ENCODE results near the gene FAM20C. TPM values are rescaled to one million over a fixed set of nuclear protein-coding genes. Genes with fewer than 3 reads are reported as not detected.

Gene FAM20C
- total RNA-seq, 1 experiment from 2014 or later, result 87.9 TPM

DNA sequence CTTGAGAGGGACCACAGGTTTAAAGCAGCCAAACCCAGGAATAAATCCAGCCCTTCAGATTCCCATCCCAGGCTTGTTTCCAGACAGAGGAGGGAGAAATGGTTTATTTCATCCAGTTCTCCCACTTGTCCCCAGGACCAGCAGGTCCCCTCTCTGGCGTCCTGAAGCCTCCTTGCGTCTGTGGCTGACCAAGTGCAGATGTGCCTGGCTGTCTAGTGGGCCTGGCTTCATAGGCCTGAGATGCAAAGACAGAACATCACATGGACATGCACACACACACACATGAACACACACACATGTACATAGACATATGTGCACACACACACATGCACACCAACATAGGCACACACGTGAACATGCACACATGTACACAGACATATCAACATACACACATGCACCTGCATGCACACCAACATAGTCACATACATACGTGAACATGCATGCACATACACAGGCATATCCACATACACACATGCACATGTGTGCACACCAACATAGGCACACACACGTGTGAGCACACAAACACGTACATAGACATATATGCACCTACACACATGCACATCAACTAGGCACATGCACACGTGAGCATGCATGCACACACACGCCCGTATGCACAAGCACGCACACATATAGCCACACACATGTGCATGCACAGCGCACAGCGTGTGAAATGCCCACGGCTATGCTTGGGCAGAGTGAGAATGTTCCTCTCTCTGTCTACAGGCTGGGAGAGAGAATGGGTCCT, 108.3 kb downstream of the FAM20C start:
- CTCF ChIA-PET, result no interaction called here
- no peak overlapping the region for H3K4me2 ChIP-seq (ENCODE audit: low read length)
- TF ChIP-seq EZH2 (IDR thresholded peaks at IDR 0.05; ENCODE audit: low read length, unreplicated experiment), result no peak
- no peak for TF ChIP-seq EZH2phosphoT487 (IDR thresholded peaks at IDR 0.05; ENCODE audit: borderline replicate concordance, low read length)
- TF ChIP-seq, protein P1, sequence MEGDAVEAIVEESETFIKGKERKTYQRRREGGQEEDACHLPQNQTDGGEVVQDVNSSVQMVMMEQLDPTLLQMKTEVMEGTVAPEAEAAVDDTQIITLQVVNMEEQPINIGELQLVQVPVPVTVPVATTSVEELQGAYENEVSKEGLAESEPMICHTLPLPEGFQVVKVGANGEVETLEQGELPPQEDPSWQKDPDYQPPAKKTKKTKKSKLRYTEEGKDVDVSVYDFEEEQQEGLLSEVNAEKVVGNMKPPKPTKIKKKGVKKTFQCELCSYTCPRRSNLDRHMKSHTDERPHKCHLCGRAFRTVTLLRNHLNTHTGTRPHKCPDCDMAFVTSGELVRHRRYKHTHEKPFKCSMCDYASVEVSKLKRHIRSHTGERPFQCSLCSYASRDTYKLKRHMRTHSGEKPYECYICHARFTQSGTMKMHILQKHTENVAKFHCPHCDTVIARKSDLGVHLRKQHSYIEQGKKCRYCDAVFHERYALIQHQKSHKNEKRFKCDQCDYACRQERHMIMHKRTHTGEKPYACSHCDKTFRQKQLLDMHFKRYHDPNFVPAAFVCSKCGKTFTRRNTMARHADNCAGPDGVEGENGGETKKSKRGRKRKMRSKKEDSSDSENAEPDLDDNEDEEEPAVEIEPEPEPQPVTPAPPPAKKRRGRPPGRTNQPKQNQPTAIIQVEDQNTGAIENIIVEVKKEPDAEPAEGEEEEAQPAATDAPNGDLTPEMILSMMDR (conservative IDR thresholded peaks at IDR 0.05; ENCODE audit: low read depth, low read length), result no peak

DNA sequence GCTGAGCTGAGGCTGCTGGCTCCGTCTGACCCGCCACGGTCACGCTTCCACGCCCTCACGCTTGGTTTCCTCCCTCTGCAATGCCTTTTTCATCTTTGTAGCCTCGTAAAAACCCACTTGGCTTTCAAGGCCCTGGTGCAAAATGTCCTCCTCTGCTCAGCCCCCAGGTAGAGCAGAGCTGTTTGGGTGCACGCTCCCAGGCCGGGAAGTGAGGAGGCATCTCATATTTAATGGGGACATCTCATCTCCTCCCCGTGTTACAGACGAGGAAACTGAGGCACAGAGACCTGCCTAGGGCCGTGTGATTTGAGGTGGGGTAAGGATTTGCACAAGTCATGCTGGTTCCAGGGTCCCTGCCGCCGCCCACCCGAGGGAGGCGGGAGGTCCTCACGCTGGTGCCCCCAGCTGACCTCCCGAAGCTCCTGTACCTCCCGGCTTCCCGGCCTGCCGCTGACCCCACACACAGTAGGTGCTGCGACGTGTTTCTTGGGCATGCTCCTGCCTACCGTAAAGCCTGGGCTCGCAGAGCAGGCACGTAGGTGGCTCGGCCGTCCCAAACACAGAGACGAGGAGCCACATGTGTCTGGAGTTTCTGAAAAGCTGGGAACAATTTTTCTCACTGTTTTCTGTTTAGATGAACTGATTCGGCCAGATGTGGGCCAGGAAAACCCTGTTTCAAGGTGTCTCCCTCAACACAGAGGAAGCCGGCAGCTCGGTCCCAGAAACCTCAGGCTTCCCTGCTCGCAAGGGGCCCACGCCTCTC, 109.1 kb downstream of the FAM20C start:
- ATAC-seq, result no peak
- no peaks in the 10 kb centered on the region for H4K20me1 ChIP-seq (ENCODE audit: low read length)
- POLR2A ChIA-PET (ENCODE audit: unreplicated experiment), result no interaction called here
- intact Hi-C loops (cut with micrococcal nuclease), result no loop called here
- H2AFZ ChIP-seq (ENCODE audit: low read length), result no peak overlapping the region
- H3F3A ChIP-seq (ENCODE audit: low read length, unreplicated experiment), result no peaks in the 10 kb centered on the region
- H3K9me3 ChIP-seq (ENCODE audit: low read length), result no peaks in the 10 kb centered on the region
- H3K4me3 ChIP-seq (ENCODE audit: low read length), result no peak overlapping the region
- no peaks in the 10 kb centered on the region for H3K36me3 ChIP-seq (ENCODE audit: low read depth, low read length)
- BruUV-seq (replicated peaks), result no TSS peak
- H3K9ac ChIP-seq (ENCODE audit: low read length), result no peak overlapping the region
- no peak for DNase-seq
- CTCF ChIA-PET, result no interaction called here
- no peak overlapping the region for H3K4me2 ChIP-seq (ENCODE audit: low read length)
- TF ChIP-seq EZH2phosphoT487 (IDR thresholded peaks at IDR 0.05; ENCODE audit: borderline replicate concordance, low read length) (no peak), EZH2 (IDR thresholded peaks at IDR 0.05; ENCODE audit: low read length, unreplicated experiment) (no peak)
- TF ChIP-seq, protein P1 (conservative IDR thresholded peaks at IDR 0.05; ENCODE audit: low read depth, low read length), result no peak
- H3K27ac ChIP-seq (ENCODE audit: low read length), result no peak overlapping the region
- no peaks in the 10 kb centered on the region for H3K9me2 ChIP-seq (replicated peaks; ENCODE audit: low read length)
- H3K27me3 ChIP-seq (ENCODE audit: low read length), result no peaks in the 10 kb centered on the region
- H3K79me2 ChIP-seq (ENCODE audit: low read length), result no peaks in the 10 kb centered on the region
- no peaks in the 10 kb centered on the region for H3K4me1 ChIP-seq (ENCODE audit: insufficient read depth, low read length)

More for the DNA sequence above, 108.3 kb downstream of the FAM20C start:
- DNase-seq (no peak), ATAC-seq (no peak)
- no peaks in the 10 kb centered on the region for H3K36me3 ChIP-seq (ENCODE audit: low read depth, low read length)
- H3K9me2 ChIP-seq (replicated peaks; ENCODE audit: low read length), result no peaks in the 10 kb centered on the region
- H3K4me3 ChIP-seq (ENCODE audit: low read length), result no peak overlapping the region
- no TSS peak for BruUV-seq (replicated peaks)
- H3K79me2 ChIP-seq (ENCODE audit: low read length), result no peaks in the 10 kb centered on the region
- no peak overlapping the region for H2AFZ ChIP-seq (ENCODE audit: low read length)
- H3F3A ChIP-seq (ENCODE audit: low read length, unreplicated experiment), result no peaks in the 10 kb centered on the region
- H3K27ac ChIP-seq (ENCODE audit: low read length), result no peak overlapping the region
- H3K27me3 ChIP-seq (ENCODE audit: low read length), result no peaks in the 10 kb centered on the region
- H3K9me3 ChIP-seq (ENCODE audit: low read length), result no peaks in the 10 kb centered on the region
- H3K9ac ChIP-seq (ENCODE audit: low read length), result no peak overlapping the region
- POLR2A ChIA-PET (ENCODE audit: unreplicated experiment), result no interaction called here
- H3K4me1 ChIP-seq (ENCODE audit: insufficient read depth, low read length), result no peaks in the 10 kb centered on the region
- no peaks in the 10 kb centered on the region for H4K20me1 ChIP-seq (ENCODE audit: low read length)
- intact Hi-C loops (cut with micrococcal nuclease), result no loop called here

Measured in PC-3 (cell line).